Measurements from ENCODE around the gene CNP. TPM values are rescaled to one million over a fixed set of nuclear protein-coding genes. Genes with fewer than 3 reads are reported as not detected.
A peak's percentile ranks its signal among the peaks of the same experiment; 100 is the strongest.
"Not testable (repeated sequence)": the region's sequence is repeated elsewhere in the genome, so short reads cannot be mapped to it uniquely, and the experiment has no call there.

CNP gene
- polyA plus RNA-seq, 3 donors from 2014 or later = 22.8 to 56.3 (median 44.1) TPM

DNA sequence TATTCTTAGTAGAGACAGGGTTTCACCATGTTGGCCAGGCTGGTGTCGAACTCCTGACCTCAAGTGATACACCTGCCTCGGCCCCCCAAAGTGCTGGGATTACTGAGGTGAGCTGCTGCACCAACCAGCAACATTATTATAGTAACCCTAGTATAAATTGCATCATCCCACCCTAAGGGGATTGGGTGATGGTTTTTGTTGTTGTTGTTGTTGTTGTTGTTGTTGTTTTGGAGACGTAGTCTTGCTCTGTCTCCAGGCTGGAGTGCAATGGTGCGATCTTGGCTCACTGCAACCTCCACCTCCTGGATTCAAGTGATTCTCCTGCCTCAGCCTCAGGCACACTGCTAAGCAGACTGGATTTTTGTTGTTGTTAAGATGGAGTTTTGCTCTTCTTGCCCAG is 34.9 kb upstream of the CNP start:
- H3K9me3 Mint-ChIP-seq, DNase-seq, H3K36me3 Mint-ChIP-seq: not testable (repeated sequence)
- H3K4me3 Mint-ChIP-seq = peak overlapping the region in 2 of 5 donors; percentile 6 to 98
- H3K27ac Mint-ChIP-seq = peak overlapping the region in 1 of 6 donors; percentile 14
- H3K4me1 Mint-ChIP-seq = peaks cover 19 to 20% of the 10 kb centered on the region in 2 donors
- peaks cover 9 to 13% (median 10%) of the 10 kb centered on the region in 3 donors for H3K27me3 Mint-ChIP-seq (ENCODE audit: low read depth in 3 of 3)

DNA sequence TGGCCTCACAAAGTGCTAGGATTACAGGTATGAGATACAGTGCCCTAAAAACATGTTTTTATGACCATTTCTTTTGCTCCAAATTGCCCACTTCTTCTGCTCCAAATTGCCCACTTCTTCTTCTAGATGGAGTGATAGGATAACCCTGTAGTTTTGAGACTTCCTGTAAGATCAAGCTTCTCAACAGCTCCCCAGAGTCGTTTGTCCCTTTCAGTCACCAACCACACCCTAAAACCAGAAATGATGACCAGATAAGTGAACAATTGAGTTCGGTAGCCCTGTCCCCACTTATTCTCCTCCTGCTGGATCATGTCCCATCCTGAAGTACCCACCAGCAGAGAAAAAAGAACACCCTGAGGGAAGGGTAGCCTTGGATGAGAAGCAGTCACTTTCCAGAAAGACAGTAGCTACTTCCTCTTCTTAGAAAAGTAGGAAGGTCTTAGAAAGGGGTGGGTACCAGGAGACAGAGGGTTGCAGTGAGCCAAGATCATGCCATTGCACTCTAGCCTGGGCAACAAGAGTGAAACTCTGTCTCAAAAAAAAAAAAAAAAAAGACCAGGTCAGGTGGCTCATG is 33.7 kb upstream of the CNP start:
- H3K27me3 Mint-ChIP-seq (ENCODE audit: low read depth in 3 of 3) = peaks cover 9 to 14% (median 10%) of the 10 kb centered on the region in 3 donors
- H3K9me3 Mint-ChIP-seq = no peaks in the 10 kb centered on the region
- DNase-seq = no peak
- peak overlapping the region in 3 of 6 donors; percentile 28 to 58 (median 53) for H3K27ac Mint-ChIP-seq
- H3K4me3 Mint-ChIP-seq = no peak overlapping the region
- H3K4me1 Mint-ChIP-seq = peaks cover 19 to 20% of the 10 kb centered on the region in 2 donors
- H3K36me3 Mint-ChIP-seq = no peaks in the 10 kb centered on the region

- Mint-ChIP-seq H3K4me1 (peaks cover 2 to 3% of the 10 kb centered on the region in 2 donors), H3K27ac (no peak overlapping the region), H3K27me3 (ENCODE audit: low read depth in 3 of 3) (peaks cover 3 to 9% (median 6%) of the 10 kb centered on the region in 3 donors), H3K9me3 (no peaks in the 10 kb centered on the region), H3K4me3 (no peak overlapping the region), H3K36me3 (no peaks in the 10 kb centered on the region)
- no peak for DNase-seq
Measured at GRCh38 chr17:41935641-41936040, 31.0 kb upstream of the CNP start.

DNA sequence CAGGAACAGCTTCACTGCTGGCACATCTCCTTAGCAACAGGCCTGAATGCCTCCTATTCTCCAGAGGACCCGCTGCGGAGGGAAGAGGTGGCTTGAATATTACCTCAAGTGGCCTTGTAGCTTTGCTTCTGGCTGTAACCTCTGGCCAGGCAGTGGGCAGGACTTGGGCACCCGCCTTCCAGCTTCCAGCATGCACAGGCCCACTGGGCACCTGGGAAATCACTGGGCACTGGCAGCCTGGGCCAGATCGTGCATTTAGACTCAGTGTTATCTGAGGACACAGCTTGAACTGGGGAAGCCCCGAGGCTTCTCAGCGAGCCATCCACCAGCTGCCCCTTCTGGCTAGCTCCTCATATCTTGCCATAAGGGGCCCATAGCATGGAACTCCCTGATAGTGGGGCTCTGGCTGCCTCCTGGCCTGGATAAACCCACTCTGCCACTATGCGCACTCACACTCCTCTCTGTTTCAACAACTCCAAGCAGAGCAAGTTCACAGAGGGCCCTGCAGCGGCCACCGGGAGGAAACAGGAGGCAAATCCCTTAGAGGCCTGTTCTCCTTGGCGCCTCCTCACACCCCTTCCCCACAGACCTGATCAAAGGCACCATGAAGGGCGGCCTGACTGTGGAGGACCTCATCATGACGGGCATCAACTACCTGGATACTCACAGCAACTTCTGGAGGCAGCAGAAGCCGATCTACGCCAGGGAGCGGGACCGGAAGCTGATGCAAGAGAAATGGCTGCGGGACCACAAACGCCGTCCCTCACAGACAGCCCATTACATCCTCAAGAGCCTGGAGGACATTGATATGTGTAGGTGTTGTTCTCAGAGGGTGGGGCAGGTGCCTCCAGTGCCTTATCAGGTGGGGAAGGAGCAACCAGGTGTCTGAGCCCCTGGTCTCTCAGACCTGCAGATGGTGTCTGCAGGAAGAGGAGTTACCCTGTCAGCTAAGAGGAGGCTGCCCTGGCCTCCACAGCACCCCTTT is 28.3 kb upstream of the CNP start:
- H3K27me3 Mint-ChIP-seq (ENCODE audit: low read depth in 3 of 3) = peaks cover under 1 to 4% (median 2%) of the 10 kb centered on the region in 3 donors
- no peak overlapping the region for H3K4me3 Mint-ChIP-seq
- H3K4me1 Mint-ChIP-seq = no peaks in the 10 kb centered on the region
- H3K9me3 Mint-ChIP-seq = no peaks in the 10 kb centered on the region
- no peak overlapping the region for H3K27ac Mint-ChIP-seq
- no peaks in the 10 kb centered on the region for H3K36me3 Mint-ChIP-seq
- DNase-seq = no peak

GRCh38 chr17:41939044-41939692 is 27.4 kb upstream of the CNP start:
- H3K4me3 Mint-ChIP-seq = no peak overlapping the region

DNA sequence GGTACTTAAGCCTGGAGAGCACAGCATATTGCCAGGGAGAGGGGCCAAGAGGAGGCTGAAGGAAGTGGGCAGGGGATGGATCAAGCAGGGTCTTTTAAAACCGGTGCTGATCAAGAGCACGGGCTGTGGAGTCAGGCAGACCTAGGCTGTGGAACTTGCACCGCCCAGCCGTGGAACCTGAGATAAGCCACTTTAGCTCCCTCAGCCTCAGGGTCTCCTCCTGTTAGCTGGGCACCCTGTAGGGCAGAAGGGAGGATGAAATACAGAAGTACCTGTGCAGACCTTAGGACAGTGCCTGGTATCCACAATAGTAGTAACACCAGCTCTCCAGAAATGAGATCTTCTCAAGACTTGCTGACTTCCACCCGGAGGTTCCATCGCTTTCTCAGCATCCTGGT is 26.9 kb upstream of the CNP start:
- H3K4me1 Mint-ChIP-seq = no peaks in the 10 kb centered on the region
- DNase-seq = no peak
- H3K27me3 Mint-ChIP-seq (ENCODE audit: low read depth in 3 of 3) = peaks cover 2 to 4% (median 2%) of the 10 kb centered on the region in 3 donors
- no peaks in the 10 kb centered on the region for H3K36me3 Mint-ChIP-seq
- peak overlapping the region in 1 of 6 donors; percentile 50 for H3K27ac Mint-ChIP-seq
- H3K9me3 Mint-ChIP-seq = no peaks in the 10 kb centered on the region
- no peak overlapping the region for H3K4me3 Mint-ChIP-seq

More at GRCh38 chr17:41939044-41939692, 27.4 kb upstream of the CNP start:
- no peak overlapping the region for H3K27ac Mint-ChIP-seq
- H3K36me3 Mint-ChIP-seq = no peaks in the 10 kb centered on the region
- no peaks in the 10 kb centered on the region for H3K4me1 Mint-ChIP-seq
- no peaks in the 10 kb centered on the region for H3K9me3 Mint-ChIP-seq
- peaks cover 2 to 4% (median 2%) of the 10 kb centered on the region in 3 donors for H3K27me3 Mint-ChIP-seq (ENCODE audit: low read depth in 3 of 3)
- no peak for DNase-seq

- Mint-ChIP-seq H3K27ac (no peak overlapping the region), H3K4me1 (no peaks in the 10 kb centered on the region), H3K4me3 (no peak overlapping the region), H3K36me3 (no peaks in the 10 kb centered on the region), H3K27me3 (ENCODE audit: low read depth in 3 of 3) (peaks cover 2 to 4% (median 2%) of the 10 kb centered on the region in 3 donors), H3K9me3 (no peaks in the 10 kb centered on the region)
- DNase-seq = no peak
Measured at GRCh38 chr17:41941168-41941567, 25.4 kb upstream of the CNP start.

GRCh38 chr17:41942626-41943373 is 23.8 kb upstream of the CNP start:
- H3K27ac Mint-ChIP-seq = peak overlapping the region in 1 of 6 donors; percentile 24
- no peak for DNase-seq
- H3K4me3 Mint-ChIP-seq = no peak overlapping the region
- H3K4me1 Mint-ChIP-seq = no peaks in the 10 kb centered on the region
- no peaks in the 10 kb centered on the region for H3K36me3 Mint-ChIP-seq
- no peaks in the 10 kb centered on the region for H3K9me3 Mint-ChIP-seq
- H3K27me3 Mint-ChIP-seq (ENCODE audit: low read depth in 3 of 3) = peaks cover 0 to 4% (median 2%) of the 10 kb centered on the region in 3 donors

DNA sequence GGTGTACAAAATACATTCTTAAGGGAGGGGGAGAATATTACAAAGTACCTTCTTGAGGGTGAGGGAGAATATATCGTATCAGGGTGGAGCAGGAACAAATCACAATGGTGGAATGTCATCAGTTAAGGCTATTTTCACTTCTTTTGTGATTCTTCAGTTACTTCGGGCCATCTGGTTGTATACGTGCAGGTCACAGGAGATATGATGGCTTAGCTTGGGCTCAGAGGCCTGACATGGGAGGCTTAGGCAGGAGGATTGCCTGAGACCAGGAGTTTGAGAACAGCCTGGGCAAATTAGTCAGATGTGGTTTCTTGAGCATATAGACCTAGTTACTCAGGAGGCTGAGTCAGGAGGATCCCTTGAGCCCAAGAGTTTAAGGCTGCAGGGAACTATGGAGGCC is 23.1 kb upstream of the CNP start:
- Mint-ChIP-seq H3K27ac (peak overlapping the region in 1 of 6 donors; percentile 22), H3K27me3 (ENCODE audit: low read depth in 3 of 3) (peaks cover 0 to 4% (median 2%) of the 10 kb centered on the region in 3 donors), H3K9me3 (no peaks in the 10 kb centered on the region), H3K4me3 (no peak overlapping the region), H3K36me3 (no peaks in the 10 kb centered on the region), H3K4me1 (no peaks in the 10 kb centered on the region)
- no peak for DNase-seq

DNA sequence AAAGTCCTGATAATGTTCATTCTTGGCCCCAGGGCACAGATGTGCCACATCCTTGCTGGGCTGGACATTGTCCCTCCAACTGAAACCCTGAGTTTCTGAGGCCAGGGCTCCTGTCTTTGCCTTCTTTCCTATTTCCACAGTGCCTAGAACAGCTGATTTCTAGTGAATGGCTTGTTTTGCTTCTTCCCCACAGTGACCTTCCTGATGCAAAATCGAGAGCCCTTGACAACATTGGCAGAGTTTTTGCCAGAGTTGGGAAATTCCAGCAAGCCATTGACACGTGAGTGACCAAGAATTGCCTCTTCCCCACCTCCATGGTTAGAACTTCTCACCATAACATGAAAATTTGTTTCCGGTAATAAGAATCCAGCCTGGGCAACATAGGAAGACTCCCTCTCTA is 21.7 kb upstream of the CNP start:
- Mint-ChIP-seq H3K36me3 (no peaks in the 10 kb centered on the region), H3K4me1 (no peaks in the 10 kb centered on the region), H3K27ac (no peak overlapping the region)

DNA sequence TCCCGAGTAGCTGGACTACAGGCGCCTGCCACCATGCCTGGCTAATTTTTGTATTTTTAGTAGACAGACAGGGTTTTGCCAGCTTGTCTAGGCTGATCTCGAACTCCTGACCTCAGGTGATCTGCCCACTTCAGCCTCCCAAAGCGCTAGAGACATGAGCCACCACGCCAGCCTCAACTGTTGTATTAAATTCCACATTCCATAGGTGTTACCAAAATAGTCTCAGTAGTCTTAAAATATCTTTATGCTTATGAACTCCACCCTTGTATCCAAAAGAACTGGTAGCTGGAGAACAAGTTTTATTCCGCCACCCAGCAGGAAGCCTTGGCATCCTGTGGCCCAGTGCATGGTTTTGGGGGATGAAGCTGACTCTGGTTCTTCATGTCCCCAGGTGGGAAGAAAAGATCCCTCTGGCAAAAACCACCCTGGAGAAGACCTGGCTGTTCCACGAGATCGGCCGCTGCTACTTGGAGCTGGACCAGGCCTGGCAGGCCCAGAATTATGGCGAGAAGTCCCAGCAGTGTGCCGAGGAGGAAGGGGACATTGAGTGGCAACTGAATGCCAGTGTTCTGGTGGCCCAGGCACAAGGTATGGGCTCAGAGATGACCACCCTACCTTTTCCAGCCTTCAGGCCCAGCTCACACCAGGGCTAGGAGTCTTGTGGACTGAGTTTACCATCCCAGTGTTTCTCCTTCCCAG is 17.7 kb upstream of the CNP start:
- DNase-seq = no peak
- Mint-ChIP-seq H3K27ac (no peak overlapping the region), H3K36me3 (no peaks in the 10 kb centered on the region), H3K9me3 (no peaks in the 10 kb centered on the region), H3K4me1 (no peaks in the 10 kb centered on the region), H3K27me3 (ENCODE audit: low read depth in 3 of 3) (peaks cover 0 to 3% (median 0%) of the 10 kb centered on the region in 3 donors), H3K4me3 (no peak overlapping the region)

More for the DNA sequence above, 21.7 kb upstream of the CNP start:
- DNase-seq = no peak
- no peaks in the 10 kb centered on the region for H3K9me3 Mint-ChIP-seq
- peaks cover 0 to 4% (median 2%) of the 10 kb centered on the region in 3 donors for H3K27me3 Mint-ChIP-seq (ENCODE audit: low read depth in 3 of 3)
- H3K4me3 Mint-ChIP-seq = no peak overlapping the region

GRCh38 chr17:41956522-41956921 is 10.1 kb upstream of the CNP start:
- DNase-seq = no peak
- no peak overlapping the region for H3K4me3 Mint-ChIP-seq
- H3K9me3 Mint-ChIP-seq = no peaks in the 10 kb centered on the region
- no peak overlapping the region for H3K27ac Mint-ChIP-seq
- peaks cover 1 to 5% (median 3%) of the 10 kb centered on the region in 3 donors for H3K27me3 Mint-ChIP-seq (ENCODE audit: low read depth in 3 of 3)
- H3K4me1 Mint-ChIP-seq = no peaks in the 10 kb centered on the region
- no peaks in the 10 kb centered on the region for H3K36me3 Mint-ChIP-seq

Measured in immature natural killer cell (primary cell).